IMR-90 (cell line): ENCODE data around the gene DDR1. TPM values are rescaled to one million over a fixed set of nuclear protein-coding genes. Genes with fewer than 3 reads are reported as not detected.

Source experiments
- ATAC-seq: fragments of 200-7000 bp; cut with Tn5 transposase; 2 replicates; pipeline ENCODE4 v1.9.1; 2020; ENCODE audit warnings: low read depth, mild to moderate bottlenecking, moderate library complexity
- BruUV-seq: library from RNA; stranded (reverse); fragments of 400-500 nt; replicated peaks from 2 replicates; lab custom pipeline; 2021; lab: Mats Ljungman, UMichigan
- CTCF ChIA-PET: fragments of 300-600 bp; formaldehyde crosslinking; extraction: SDS; loops from one replicate; lab custom pipeline; 2021; ENCODE audit warnings: antibody characterized with exemption; lab: Yijun Ruan, JAX
- POLR2A ChIA-PET: fragments of 300-600 bp; sonication (Branson Sonifier 250); formaldehyde crosslinking; loops from one replicate; lab custom pipeline; 2022; ENCODE audit warnings: antibody characterized with exemption; ENCODE audit not compliant: unreplicated experiment; lab: Charles Lee
- DNase-seq: peaks from one replicate; pipeline ENCODE4 v3.0.0; 2013
- H2AFZ ChIP-seq: replicated peaks from 2 replicates; pipeline ENCODE3; 2013; ENCODE audit warnings: low read length, mild to moderate bottlenecking; ENCODE audit not compliant: poor library complexity
- H2AK5ac ChIP-seq: 2 replicates; pipeline ENCODE4 v1.6.1; 2013; ENCODE audit warnings: low read depth, low read length, inconsistent platforms
- H2AK9ac ChIP-seq: replicated peaks from 2 replicates; pipeline ENCODE3; 2013; ENCODE audit warnings: mild to moderate bottlenecking, low read depth, low read length, moderate library complexity; ENCODE audit not compliant: poor library complexity
- H2BK120ac ChIP-seq: 2 replicates; pipeline ENCODE4 v1.6.1; 2013; ENCODE audit warnings: low read depth, low read length, inconsistent platforms
- H2BK15ac ChIP-seq: 3 replicates; pipeline ENCODE4 v1.6.1; 2013; ENCODE audit warnings: low read depth, low read length, inconsistent platforms
- H2BK20ac ChIP-seq: 2 replicates; pipeline ENCODE4 v1.6.1; 2013; ENCODE audit warnings: low read depth, mild to moderate bottlenecking, inconsistent platforms, low read length, moderate library complexity
- H2BK5ac ChIP-seq: 2 replicates; pipeline ENCODE4 v1.6.1; 2013; ENCODE audit warnings: mild to moderate bottlenecking, low read depth, low read length, inconsistent platforms; ENCODE audit not compliant: poor library complexity, severe bottlenecking
- H3K14ac ChIP-seq: replicated peaks from 2 replicates; pipeline ENCODE4 v1.6.1; 2013; ENCODE audit warnings: low read depth, low read length, inconsistent platforms
- H3K18ac ChIP-seq: 2 replicates; pipeline ENCODE4 v1.6.1; 2013; ENCODE audit warnings: low read depth, low read length, control low read depth
- H3K23ac ChIP-seq: 2 replicates; pipeline ENCODE4 v1.6.1; 2013; ENCODE audit warnings: low read depth, low read length, inconsistent platforms
- H3K27ac ChIP-seq: 2 replicates; pipeline ENCODE4 v1.5.1; 2013; ENCODE audit warnings: mild to moderate bottlenecking, control low read depth, low read length; ENCODE audit not compliant: insufficient read depth
- H3K27me3 ChIP-seq: 2 replicates; pipeline ENCODE4 v1.6.1; 2013; ENCODE audit warnings: low read length; ENCODE audit not compliant: control insufficient read depth, insufficient read depth
- H3K36me3 ChIP-seq: 2 replicates; pipeline ENCODE4 v1.6.1; 2013; ENCODE audit warnings: low read length, mixed read lengths; ENCODE audit not compliant: control insufficient read depth, insufficient read depth
- H3K4ac ChIP-seq: 2 replicates; pipeline ENCODE4 v1.6.1; 2013; ENCODE audit warnings: low read depth, low read length, inconsistent platforms
- H3K4me1 ChIP-seq: 2 replicates; pipeline ENCODE4 v1.6.1; 2013; ENCODE audit warnings: low read length, mixed read lengths; ENCODE audit not compliant: control insufficient read depth, insufficient read depth
- H3K4me2 ChIP-seq: 2 replicates; pipeline ENCODE4 v1.6.1; 2013; ENCODE audit warnings: low read depth, mild to moderate bottlenecking, control low read depth, low read length, moderate library complexity
- H3K4me3 ChIP-seq: 2 replicates; pipeline ENCODE4 v1.5.1; 2013; ENCODE audit warnings: low read depth, mild to moderate bottlenecking, control low read depth, low read length, moderate library complexity; ENCODE audit not compliant: insufficient read depth
- H3K56ac ChIP-seq: 2 replicates; pipeline ENCODE4 v1.6.1; 2013; ENCODE audit warnings: low read length, inconsistent platforms; ENCODE audit not compliant: insufficient read depth; ENCODE audit errors: extremely low read depth
- H3K79me1 ChIP-seq, 2 experiments: 2 replicates each; pipeline ENCODE4 v1.6.1; 2013; ENCODE audit warnings: low read length in 2 of 2, inconsistent platforms in 1 of 2, low read depth in 1 of 2
- H3K9ac ChIP-seq: 2 replicates; pipeline ENCODE4 v1.6.1; 2013; ENCODE audit warnings: low read depth, low read length, control low read depth
- H3K9me1 ChIP-seq: 2 replicates; pipeline ENCODE4 v1.6.1; 2013; ENCODE audit warnings: low read length, inconsistent platforms; ENCODE audit not compliant: insufficient read depth
- H3K9me3 ChIP-seq: 2 replicates; pipeline ENCODE4 v1.6.1; 2013; ENCODE audit warnings: low read length; ENCODE audit not compliant: control insufficient read depth, insufficient read depth
- H4K20me1 ChIP-seq: 2 replicates; pipeline ENCODE4 v1.6.1; 2013; ENCODE audit warnings: low read length, inconsistent platforms; ENCODE audit not compliant: insufficient read depth
- H4K5ac ChIP-seq: 2 replicates; pipeline ENCODE4 v1.6.1; 2013; ENCODE audit warnings: mild to moderate bottlenecking, low read depth, low read length, control low read depth
- H4K8ac ChIP-seq, 2 experiments: 2 replicates each; pipeline ENCODE4 v1.6.1; 2013; ENCODE audit warnings: low read depth in 2 of 2, low read length in 2 of 2, control low read depth in 1 of 2, inconsistent platforms in 1 of 2
- H4K91ac ChIP-seq: 2 replicates; pipeline ENCODE4 v1.6.1; 2013; ENCODE audit warnings: low read depth, low read length, inconsistent platforms; ENCODE audit not compliant: insufficient read depth
- BHLHE40 ChIP-seq: fragments of 150-350 bp; IDR thresholded peaks from 2 replicates; pipeline ENCODE4 v1.6.1; 2016; ENCODE audit warnings: mild to moderate bottlenecking, low read depth, low read length
- CTCF ChIP-seq: conservative IDR thresholded peaks from 2 replicates; pipeline ENCODE4 v1.5.1; 2012; ENCODE audit warnings: mild to moderate bottlenecking, low read depth, low read length, improper control_type of control experiment
- ELK1 ChIP-seq: fragments of 150-350 bp; IDR thresholded peaks from 2 replicates; pipeline ENCODE4 v1.6.1; 2016; ENCODE audit warnings: low read depth, mild to moderate bottlenecking, low read length, moderate library complexity, borderline replicate concordance
- FOS ChIP-seq: fragments of 150-350 bp; IDR thresholded peaks from 2 replicates; pipeline ENCODE4 v1.6.1; 2016; ENCODE audit warnings: low read depth, low read length
- MAFK ChIP-seq: IDR thresholded peaks from 2 replicates; pipeline ENCODE4 v1.6.1; 2012; ENCODE audit warnings: low read depth, low read length, improper control_type of control experiment
- NFE2L2 ChIP-seq: fragments of 150-350 bp; IDR thresholded peaks from 2 replicates; pipeline ENCODE4 v1.6.1; 2016; ENCODE audit warnings: low read depth, mild to moderate bottlenecking, low read length
- POLR2A ChIP-seq: IDR thresholded peaks from 2 replicates; pipeline ENCODE4 v1.6.1; 2012; ENCODE audit warnings: mild to moderate bottlenecking, low read depth, low read length
- RAD21 ChIP-seq: IDR thresholded peaks from 2 replicates; pipeline ENCODE4 v1.6.1; 2012; ENCODE audit warnings: low read length, improper control_type of control experiment
- RFX5 ChIP-seq: IDR thresholded peaks from 2 replicates; pipeline ENCODE4 v1.8.0; 2012; ENCODE audit warnings: low read depth, mild to moderate bottlenecking, low read length, moderate library complexity
- WGBS, 2 experiments: methylation state at CpG; one replicate each; pipeline versions ENCODE4 v1.1.5 to v1.1.7; 2013; ENCODE audit warnings: missing lambda C conversion rate in 2 of 2; ENCODE audit not compliant: insufficient read length in 1 of 2; ENCODE audit errors: extremely low coverage in 2 of 2; 5-methylcytosine and 5-hydroxymethylcytosine counted together
- dilution Hi-C: fragments of 300-500 bp; cut with HindIII; formaldehyde crosslinking; loops from one replicate; pipeline ENCODE4 v1.14.3; 2018; ENCODE audit warnings: low sequenced_read_pairs; ENCODE audit not compliant: unreplicated experiment
- in situ Hi-C: fragments of 300-500 bp; cut with MboI; formaldehyde crosslinking; loops from 3 replicates; pipeline ENCODE4 v1.14.3; 2019; ENCODE audit warnings: low sequenced_read_pairs, inconsistent platforms, mixed read lengths
- intact Hi-C: fragments of 100-400 bp; cut with micrococcal nuclease; formaldehyde crosslinking; loops from 2 replicates; pipeline ENCODE4 v1.10.0; 2022
- polyA plus RNA-seq, 3 experiments: library from polyadenylated mRNA; depleted of rRNA; stranded (reverse); fragments of >200 nt; gene quantifications; 2 replicates each; pipeline ENCODE4 v1.2.3, GENCODE V29; 2012; ENCODE audit warnings: low replicate concordance in 1 of 3
- total RNA-seq: library from RNA; depleted of rRNA; stranded (reverse); fragments of >200 nt; gene quantifications from 2 replicates; pipeline ENCODE4 v1.2.3, GENCODE V29; 2012

DDR1 gene
- total and polyA plus RNA-seq, 2 of the 4 experiments (the other 2 are of a cell fraction) = 5.6 to 19.6 TPM

- Histone ChIP-seq H3K4ac (no peak overlapping the region), H3K27me3 (no peaks in the 10 kb centered on the region), H2BK120ac (no peak overlapping the region), H3K9ac (no peak overlapping the region), H3K9me1 (peaks cover 5% of the 10 kb centered on the region; the same call in 1 of the 2 replicates), H3K4me1 (peaks cover 16% of the 10 kb centered on the region), H2BK15ac (no peak overlapping the region), H2AK9ac (no peak overlapping the region), H3K4me2 (no peak overlapping the region), H3K4me3 (no peak overlapping the region), H3K23ac (no peak overlapping the region), H3K9me3 (no peaks in the 10 kb centered on the region), H4K5ac (no peak overlapping the region), H2BK20ac (no peak overlapping the region), H4K20me1 (no peaks in the 10 kb centered on the region; the same call in 1 of the 2 replicates), H3K27ac (no peak overlapping the region), H3K56ac (no peak overlapping the region), H3K14ac (no peak overlapping the region), H3K18ac (no peak overlapping the region), H2BK5ac (no peak overlapping the region), H2AFZ (no peak overlapping the region), H2AK5ac (peak overlapping the region; percentile 16; the same call in 1 of the 2 replicates), H3K79me1 (peaks cover 13 to 45% of the 10 kb centered on the region in 2 experiments), H4K8ac (no peak overlapping the region), H3K36me3 (peaks cover 48% of the 10 kb centered on the region), H4K91ac (no peak overlapping the region)
- dilution Hi-C loops = no loop called here
- ATAC-seq (no peak), DNase-seq (no peak)
- no CpG with 5 or more reads among the region's 12 CpGs for WGBS, 2 experiments
- no TSS peak for BruUV-seq
- CTCF ChIA-PET = no interaction called here
- POLR2A ChIA-PET = no interaction called here
- in situ Hi-C loops = no loop called here
- TF ChIP-seq BHLHE40 (no peak), FOS (no peak), POLR2A (no peak), RAD21 (no peak), RFX5 (no peak), CTCF (no peak), ELK1 (no peak), MAFK (no peak), NFE2L2 (no peak)
- intact Hi-C loops = no loop called here
These were observed 6.5 kb downstream of the DDR1 start for GRCh38 chr6:30890646-30891449.
